ENCODE results near the gene FUT7.
A peak's percentile ranks its signal among the peaks of the same experiment; 100 is the strongest.

The FUT7 gene

DNA sequence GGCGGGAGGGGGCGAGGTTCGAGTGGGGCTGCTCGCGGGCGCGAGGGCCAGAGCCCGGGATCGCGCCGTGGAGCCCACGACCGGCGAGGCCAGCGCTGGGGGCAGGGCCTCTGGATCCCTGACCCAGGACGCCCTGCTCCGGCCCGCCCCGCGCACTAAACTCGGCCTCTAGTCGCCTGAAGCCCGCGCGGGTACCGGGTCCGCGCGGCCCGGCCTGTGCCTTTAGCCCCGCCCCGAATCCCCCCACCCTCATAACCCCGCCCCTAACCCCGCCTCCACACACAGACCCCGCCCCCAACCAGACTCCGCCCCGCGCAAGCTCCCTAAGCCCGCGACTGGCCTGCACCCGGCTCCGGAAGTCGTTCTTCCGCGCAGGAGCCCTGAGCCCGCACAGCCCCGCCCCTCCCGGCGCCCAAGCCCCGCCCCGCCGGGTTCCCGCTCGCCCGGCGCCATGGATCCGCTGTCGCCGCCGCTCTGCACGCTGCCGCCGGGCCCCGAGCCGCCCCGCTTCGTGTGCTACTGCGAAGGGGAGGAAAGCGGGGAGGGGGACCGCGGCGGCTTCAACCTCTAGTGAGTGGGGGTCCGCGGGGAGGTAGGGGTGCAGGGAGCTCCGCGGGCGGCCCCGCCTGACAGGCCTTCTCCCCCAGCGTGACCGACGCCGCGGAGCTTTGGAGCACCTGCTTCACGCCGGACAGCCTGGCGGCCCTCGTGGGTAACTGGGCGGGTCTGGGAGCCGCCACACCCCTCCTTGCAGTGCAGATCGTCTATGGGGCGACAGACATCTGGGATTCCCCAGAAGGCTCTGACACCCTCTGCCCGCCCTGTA, 39.7 kb downstream of the FUT7 start, which contains the start of gene PAXX:
Gene PAXX (plus strand): TSS at position 430 of the 826 bp plus-strand sequence. CDS start 22 bp downstream, at position 452.
- Histone ChIP-seq H3K4me1 (ENCODE audit: insufficient read depth, low read length, severe bottlenecking) (peaks cover 20% of the 10 kb centered on the region), H3K4me3 (ENCODE audit: low read depth, low read length, poor library complexity, severe bottlenecking) (peak within 1 kb of the TSS; percentile 85), H3K9me3 (ENCODE audit: low read length) (no peaks in the 10 kb centered on the region), H2AFZ (ENCODE audit: low read length) (no peak within 1 kb of the TSS), H3K79me2 (ENCODE audit: insufficient read depth, low read length) (no peaks in the 10 kb centered on the region), H3K4me2 (ENCODE audit: low read length) (peak within 1 kb of the TSS; percentile 94), H3K9me2 (ENCODE audit: low read depth, low read length) (no peaks in the 10 kb centered on the region), H3K36me3 (ENCODE audit: insufficient read depth, low read length) (no peaks in the 10 kb centered on the region; the same call in 1 of the 2 replicates), H3K27me3 (ENCODE audit: insufficient read depth, low read length) (peaks cover 15% of the 10 kb centered on the region; the same call in 1 of the 2 replicates), H3F3A (ENCODE audit: insufficient read depth, low read length) (no peaks in the 10 kb centered on the region), H4K20me1 (ENCODE audit: insufficient read depth, low read length) (no peaks in the 10 kb centered on the region), H3K9ac (ENCODE audit: low read length) (peak within 1 kb of the TSS; percentile 73), H3K27ac (ENCODE audit: low read depth, low read length, poor library complexity, severe bottlenecking) (peak within 1 kb of the TSS; percentile 16)
- no peak for TF ChIP-seq EZH2 (IDR thresholded peaks at IDR 0.05; ENCODE audit: borderline replicate concordance, low read length)
- TF ChIP-seq, protein P1, sequence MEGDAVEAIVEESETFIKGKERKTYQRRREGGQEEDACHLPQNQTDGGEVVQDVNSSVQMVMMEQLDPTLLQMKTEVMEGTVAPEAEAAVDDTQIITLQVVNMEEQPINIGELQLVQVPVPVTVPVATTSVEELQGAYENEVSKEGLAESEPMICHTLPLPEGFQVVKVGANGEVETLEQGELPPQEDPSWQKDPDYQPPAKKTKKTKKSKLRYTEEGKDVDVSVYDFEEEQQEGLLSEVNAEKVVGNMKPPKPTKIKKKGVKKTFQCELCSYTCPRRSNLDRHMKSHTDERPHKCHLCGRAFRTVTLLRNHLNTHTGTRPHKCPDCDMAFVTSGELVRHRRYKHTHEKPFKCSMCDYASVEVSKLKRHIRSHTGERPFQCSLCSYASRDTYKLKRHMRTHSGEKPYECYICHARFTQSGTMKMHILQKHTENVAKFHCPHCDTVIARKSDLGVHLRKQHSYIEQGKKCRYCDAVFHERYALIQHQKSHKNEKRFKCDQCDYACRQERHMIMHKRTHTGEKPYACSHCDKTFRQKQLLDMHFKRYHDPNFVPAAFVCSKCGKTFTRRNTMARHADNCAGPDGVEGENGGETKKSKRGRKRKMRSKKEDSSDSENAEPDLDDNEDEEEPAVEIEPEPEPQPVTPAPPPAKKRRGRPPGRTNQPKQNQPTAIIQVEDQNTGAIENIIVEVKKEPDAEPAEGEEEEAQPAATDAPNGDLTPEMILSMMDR (IDR thresholded peaks at IDR 0.05; ENCODE audit: low read length): no peak

DNA sequence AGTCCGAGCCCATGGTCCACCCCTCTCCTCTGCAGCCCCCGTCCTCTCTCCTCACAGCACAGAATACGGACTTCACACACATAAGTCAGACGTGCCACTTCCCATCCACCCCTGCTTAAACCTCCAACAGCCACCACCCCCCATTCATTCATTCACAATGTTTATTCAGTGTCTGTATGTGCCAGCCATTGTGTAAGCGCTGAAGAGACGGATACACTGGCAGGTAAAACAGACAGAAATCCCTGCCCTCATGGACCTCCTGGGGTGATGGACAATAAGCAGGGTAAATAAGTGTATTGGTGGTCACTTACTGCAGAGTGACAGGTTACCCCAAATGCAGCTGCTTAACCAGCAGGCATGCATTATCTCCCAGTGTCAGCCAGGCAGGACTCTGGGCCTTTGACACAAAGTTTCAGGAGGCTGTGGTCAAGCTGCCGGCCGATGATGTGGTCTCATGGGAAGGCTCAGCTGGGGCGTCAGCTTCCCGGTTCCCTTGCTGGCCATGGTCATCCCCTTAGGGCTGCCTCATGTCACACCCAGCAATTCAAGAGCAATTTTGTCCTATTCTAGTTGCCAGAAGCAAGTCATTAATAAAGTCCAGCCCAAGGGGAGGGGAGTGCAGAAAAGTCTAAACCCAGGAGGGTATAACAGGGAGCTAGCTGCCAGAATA, 41.5 kb downstream of the FUT7 start:
- Histone ChIP-seq H3F3A (ENCODE audit: insufficient read depth, low read length) (no peaks in the 10 kb centered on the region), H3K4me1 (ENCODE audit: insufficient read depth, low read length, severe bottlenecking) (peaks cover 12% of the 10 kb centered on the region), H3K27ac (ENCODE audit: low read depth, low read length, poor library complexity, severe bottlenecking) (no peak overlapping the region), H3K27me3 (ENCODE audit: insufficient read depth, low read length) (peaks cover 17% of the 10 kb centered on the region; the same call in 1 of the 2 replicates), H3K4me2 (ENCODE audit: low read length) (no peak overlapping the region), H3K9ac (ENCODE audit: low read length) (no peak overlapping the region), H3K4me3 (ENCODE audit: low read depth, low read length, poor library complexity, severe bottlenecking) (no peak overlapping the region), H3K36me3 (ENCODE audit: insufficient read depth, low read length) (no peaks in the 10 kb centered on the region; the same call in 1 of the 2 replicates), H4K20me1 (ENCODE audit: insufficient read depth, low read length) (no peaks in the 10 kb centered on the region), H2AFZ (ENCODE audit: low read length) (no peak overlapping the region), H3K79me2 (ENCODE audit: insufficient read depth, low read length) (no peaks in the 10 kb centered on the region), H3K9me3 (ENCODE audit: low read length) (no peaks in the 10 kb centered on the region), H3K9me2 (ENCODE audit: low read depth, low read length) (no peaks in the 10 kb centered on the region)
- no peak for TF ChIP-seq EZH2 (IDR thresholded peaks at IDR 0.05; ENCODE audit: borderline replicate concordance, low read length)

- Histone ChIP-seq H2AFZ (ENCODE audit: low read length) (no peak overlapping the region), H3K79me2 (ENCODE audit: insufficient read depth, low read length) (no peaks in the 10 kb centered on the region), H3K9ac (ENCODE audit: low read length) (no peak overlapping the region), H3K27me3 (ENCODE audit: insufficient read depth, low read length) (peaks cover 17% of the 10 kb centered on the region; the same call in 1 of the 2 replicates), H4K20me1 (ENCODE audit: insufficient read depth, low read length) (no peaks in the 10 kb centered on the region), H3K9me2 (ENCODE audit: low read depth, low read length) (no peaks in the 10 kb centered on the region), H3K27ac (ENCODE audit: low read depth, low read length, poor library complexity, severe bottlenecking) (no peak overlapping the region), H3K36me3 (ENCODE audit: insufficient read depth, low read length) (no peaks in the 10 kb centered on the region; the same call in 1 of the 2 replicates), H3K4me1 (ENCODE audit: insufficient read depth, low read length, severe bottlenecking) (peaks cover 12% of the 10 kb centered on the region), H3F3A (ENCODE audit: insufficient read depth, low read length) (no peaks in the 10 kb centered on the region), H3K4me2 (ENCODE audit: low read length) (no peak overlapping the region), H3K4me3 (ENCODE audit: low read depth, low read length, poor library complexity, severe bottlenecking) (no peak overlapping the region), H3K9me3 (ENCODE audit: low read length) (no peaks in the 10 kb centered on the region)
- TF ChIP-seq EZH2 (IDR thresholded peaks at IDR 0.05; ENCODE audit: borderline replicate concordance, low read length): no peak
- TF ChIP-seq, protein P1 (IDR thresholded peaks at IDR 0.05; ENCODE audit: low read length): no peak
Measured at GRCh38 chr9:136988872-136989271, 43.0 kb downstream of the FUT7 start.
